SK-N-SH (cell line): Measurements from ENCODE around the gene SZT2.

ENCODE experiments used
- CTCF ChIP-seq: fragments of 200-600 bp; sonication (generic); IDR thresholded peaks from 2 replicates; pipeline ENCODE4 v1.6.1; 2017; ENCODE audit warnings: antibody characterized with exemption, mild to moderate bottlenecking, moderate library complexity
- EZH2phosphoT487 ChIP-seq: fragments of 200-600 bp; sonication (generic); IDR thresholded peaks from 2 replicates; pipeline ENCODE4 v1.6.1; 2017; ENCODE audit warnings: low read depth, mixed run types, mild to moderate bottlenecking, antibody characterized with exemption, moderate library complexity, borderline replicate concordance
- FOXM1 ChIP-seq: IDR thresholded peaks from 2 replicates; pipeline ENCODE4 v1.4.0; 2012; ENCODE audit warnings: low read depth, mild to moderate bottlenecking
- GABPA ChIP-seq: IDR thresholded peaks from 2 replicates; pipeline ENCODE4 v1.4.0; 2012; ENCODE audit warnings: low read depth, mild to moderate bottlenecking
- GATA2 ChIP-seq: sonication (generic); formaldehyde crosslinking; IDR thresholded peaks from 2 replicates; pipeline ENCODE4 v1.5.0; 2020; ENCODE audit warnings: mild to moderate bottlenecking, missing genetic modification reagents
- JUND ChIP-seq: IDR thresholded peaks from 2 replicates; pipeline ENCODE4 v1.4.0; 2012
- MAX ChIP-seq: IDR thresholded peaks from 2 replicates; pipeline ENCODE4 v1.4.0; 2012; ENCODE audit warnings: low read depth
- NRF1 ChIP-seq: IDR thresholded peaks from 2 replicates; pipeline ENCODE4 v1.6.1; 2012; ENCODE audit warnings: low read depth, mild to moderate bottlenecking, low read length
- POLR2AphosphoS5 ChIP-seq: IDR thresholded peaks from 2 replicates; pipeline ENCODE4 v1.6.1; 2012; ENCODE audit warnings: low read depth, low read length
- SIN3A ChIP-seq: IDR thresholded peaks from 2 replicates; pipeline ENCODE4 v1.6.1; 2012; ENCODE audit warnings: low read depth, mild to moderate bottlenecking, low read length, moderate library complexity, borderline replicate concordance
- SMC3 ChIP-seq: IDR thresholded peaks from 2 replicates; pipeline ENCODE4 v1.6.1; 2012; ENCODE audit warnings: low read depth, low read length, improper control_type of control experiment
- YY1 ChIP-seq: IDR thresholded peaks from 2 replicates; pipeline ENCODE4 v1.4.0; 2012; ENCODE audit warnings: low read depth, mild to moderate bottlenecking

- TF ChIP-seq CTCF = peak; percentile 34
- TF ChIP-seq POLR2AphosphoS5 = no peak
- TF ChIP-seq NRF1 = no peak
- TF ChIP-seq SIN3A = no peak
- no peak for TF ChIP-seq EZH2phosphoT487
- TF ChIP-seq MAX = no peak
- no peak for TF ChIP-seq FOXM1
- no peak for TF ChIP-seq YY1
- no peak for TF ChIP-seq GABPA
- peak; percentile 43; the same call in 1 of the 2 replicates for TF ChIP-seq SMC3
- no peak for TF ChIP-seq GATA2 (CRISPR knock-in tag)
- TF ChIP-seq JUND = no peak
Observed at GRCh38 chr1:43383449-43383848, 6.2 kb upstream of the SZT2 start.
